GM12892 (cell line): ENCODE measurements around the gene MUSTN1.

ENCODE experiments used
- POLR2A ChIP-seq: IDR thresholded peaks from 2 replicates; pipeline ENCODE4 v1.6.1; 2011; ENCODE audit warnings: low read depth, low read length, control low read depth
- POLR2AphosphoS5 ChIP-seq: IDR thresholded peaks from 2 replicates; pipeline ENCODE4 v1.6.1; 2011; ENCODE audit warnings: low read depth, low read length, control low read depth
- TAF1 ChIP-seq: IDR thresholded peaks from 2 replicates; pipeline ENCODE4 v1.6.1; 2011; ENCODE audit warnings: low read depth, mild to moderate bottlenecking, control low read depth, low read length, borderline replicate concordance

DNA sequence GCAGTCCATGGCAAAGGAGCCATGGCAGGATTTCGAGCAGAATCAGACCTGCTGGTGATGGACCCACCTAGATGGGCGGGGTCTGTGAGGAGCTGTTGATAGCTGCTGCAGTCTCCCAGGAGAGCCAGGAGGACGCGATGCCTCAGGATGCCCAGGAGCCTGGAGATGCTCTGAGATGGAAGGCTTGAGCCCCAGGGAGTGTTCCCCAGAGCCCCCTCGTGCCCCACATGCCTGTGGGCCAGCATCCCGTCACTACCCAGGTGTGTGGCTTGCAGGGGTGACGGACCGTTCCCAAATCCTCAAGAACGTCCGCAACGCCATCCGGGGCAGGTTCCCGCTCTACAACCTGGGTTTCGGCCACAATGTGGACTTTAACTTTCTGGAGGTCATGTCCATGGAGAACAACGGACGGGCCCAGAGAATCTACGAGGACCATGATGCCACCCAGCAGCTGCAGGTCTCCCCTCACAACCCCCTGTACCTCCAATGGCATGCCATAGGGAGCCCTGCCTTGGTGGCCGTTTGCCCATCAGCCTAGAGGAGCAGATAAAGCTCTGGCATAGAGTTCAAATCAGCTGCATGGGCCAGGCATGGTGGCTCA is 50.7 kb downstream of the MUSTN1 start:
- no peak for TF ChIP-seq POLR2A
- no peak for TF ChIP-seq TAF1
- TF ChIP-seq POLR2AphosphoS5, result no peak
